Stimulated activated CD4-positive, alpha-beta T cell treated with anti-CD3 and anti-CD28 coated beads, TNF-alpha, amount 100 ng/mL, for 1 hour (primary cell): Measurements from ENCODE around the gene DOK4.
"Not testable (repeated sequence)": the region's sequence is repeated elsewhere in the genome, so short reads cannot be mapped to it uniquely, and the experiment has no call there.

ENCODE experiments used
- DNase-seq, 3 donors: peaks; one replicate each; pipeline ENCODE4 v3.0.0-alpha.2; 2020; ENCODE audit warnings: low read depth in 3 of 3, low spot score in 1 of 3

The DOK4 gene

DNA sequence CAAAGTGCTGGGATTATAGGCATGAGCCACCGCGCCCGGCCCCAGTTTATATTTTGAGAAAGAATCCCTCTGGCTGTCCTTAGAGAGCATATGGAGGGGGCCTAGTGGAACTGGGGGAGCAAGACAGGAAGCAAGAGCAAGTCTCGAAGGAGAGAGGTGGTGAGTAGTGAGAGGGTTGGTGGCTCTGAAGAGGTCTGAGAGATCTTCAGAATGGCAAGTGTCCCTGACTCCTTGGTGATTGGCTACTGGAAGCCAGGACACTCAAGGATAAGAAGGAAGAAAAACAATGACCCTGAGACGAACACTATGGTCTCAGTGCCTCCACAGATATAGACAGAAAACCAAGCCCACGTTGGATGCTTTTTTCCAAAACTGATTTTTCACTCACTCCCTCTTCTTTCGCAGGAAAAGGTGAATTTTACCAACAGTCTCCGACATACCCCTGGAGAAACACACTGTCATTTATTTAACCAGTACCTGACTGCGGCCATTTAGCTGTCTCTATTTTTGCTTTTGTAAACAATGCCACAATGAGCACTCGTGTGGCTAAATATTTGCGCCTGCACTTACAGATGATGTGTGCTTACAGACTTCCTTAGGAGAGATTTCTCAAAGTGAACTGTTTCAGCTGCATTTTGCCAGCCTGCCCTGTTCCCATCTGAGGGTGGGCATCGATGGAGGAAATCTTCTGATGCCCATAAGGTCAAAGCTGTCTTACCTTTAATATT lies 15.9 kb upstream of the DOK4 start:
- no peak for DNase-seq

GRCh38 chr16:57501492-57501891 lies 15.2 kb upstream of the DOK4 start:
- no peak for DNase-seq

- DNase-seq, result no peak
Observed at GRCh38 chr16:57500578-57501111, 14.4 kb upstream of the DOK4 start.

- DNase-seq, result not testable (repeated sequence)
Observed at GRCh38 chr16:57499941-57500340, 13.6 kb upstream of the DOK4 start.

GRCh38 chr16:57498031-57498430 lies 11.7 kb upstream of the DOK4 start:
- no peak for DNase-seq

GRCh38 chr16:57497121-57497520 lies 10.8 kb upstream of the DOK4 start:
- no peak for DNase-seq

GRCh38 chr16:57493767-57494166 lies 7.5 kb upstream of the DOK4 start:
- DNase-seq, result no peak

- no peak for DNase-seq
Observed at GRCh38 chr16:57489229-57489628, 2.9 kb upstream of the DOK4 start.

GRCh38 chr16:57486858-57487834 lies 853 bp upstream of the DOK4 start:
- DNase-seq, result no peak

- DNase-seq, result no peak
Observed at GRCh38 chr16:57485091-57485915, 990 bp downstream of the DOK4 start.

- DNase-seq, result no peak
Observed at GRCh38 chr16:57484515-57485005, 1.7 kb downstream of the DOK4 start.

- DNase-seq, result no peak
Observed at GRCh38 chr16:57483725-57484514, 2.4 kb downstream of the DOK4 start.

- no peak for DNase-seq
Observed at GRCh38 chr16:57482845-57483545, 3.3 kb downstream of the DOK4 start.

GRCh38 chr16:57481421-57481820 lies 4.9 kb downstream of the DOK4 start:
- no peak for DNase-seq

- no peak for DNase-seq
Observed at GRCh38 chr16:57480754-57481230, 5.5 kb downstream of the DOK4 start.

DNA sequence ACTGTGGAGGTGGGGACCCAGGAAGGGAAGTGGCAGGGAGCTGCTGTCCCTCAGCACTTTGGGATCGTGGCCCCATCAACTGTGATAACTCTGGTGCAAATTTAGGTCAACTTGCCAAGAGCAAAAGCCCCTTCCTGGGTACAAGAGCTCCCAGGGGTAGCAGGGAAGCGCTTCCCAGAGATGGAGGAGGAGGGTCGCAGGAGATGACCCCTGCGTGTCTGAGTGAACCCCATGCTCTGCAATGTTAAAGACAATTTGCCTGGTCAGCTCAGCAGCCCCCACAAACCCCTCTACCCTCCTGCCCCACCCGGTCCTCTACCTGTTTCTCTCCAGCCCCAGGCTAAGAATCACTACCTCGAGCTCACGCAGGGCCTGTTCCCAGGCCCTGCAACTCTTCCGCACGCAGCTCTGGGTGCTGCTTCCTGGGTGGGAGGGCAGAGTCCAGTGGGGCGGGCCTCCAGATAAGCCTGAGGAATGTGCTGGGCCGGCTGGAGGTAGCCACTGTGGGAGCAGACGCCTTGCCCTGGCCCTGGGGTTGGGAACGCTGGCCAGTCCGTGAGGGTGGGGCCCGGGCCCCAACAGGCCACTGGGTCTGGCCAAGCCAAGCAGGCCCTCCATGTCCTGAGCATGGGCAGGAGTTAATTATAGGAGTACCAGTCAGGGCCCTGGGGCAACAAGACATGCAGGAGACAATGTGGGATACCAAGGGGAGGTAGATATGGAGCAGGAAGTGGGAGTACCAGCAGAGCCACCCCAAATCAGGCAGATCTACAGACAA lies 6.1 kb downstream of the DOK4 start:
- DNase-seq, result no peak

DNA sequence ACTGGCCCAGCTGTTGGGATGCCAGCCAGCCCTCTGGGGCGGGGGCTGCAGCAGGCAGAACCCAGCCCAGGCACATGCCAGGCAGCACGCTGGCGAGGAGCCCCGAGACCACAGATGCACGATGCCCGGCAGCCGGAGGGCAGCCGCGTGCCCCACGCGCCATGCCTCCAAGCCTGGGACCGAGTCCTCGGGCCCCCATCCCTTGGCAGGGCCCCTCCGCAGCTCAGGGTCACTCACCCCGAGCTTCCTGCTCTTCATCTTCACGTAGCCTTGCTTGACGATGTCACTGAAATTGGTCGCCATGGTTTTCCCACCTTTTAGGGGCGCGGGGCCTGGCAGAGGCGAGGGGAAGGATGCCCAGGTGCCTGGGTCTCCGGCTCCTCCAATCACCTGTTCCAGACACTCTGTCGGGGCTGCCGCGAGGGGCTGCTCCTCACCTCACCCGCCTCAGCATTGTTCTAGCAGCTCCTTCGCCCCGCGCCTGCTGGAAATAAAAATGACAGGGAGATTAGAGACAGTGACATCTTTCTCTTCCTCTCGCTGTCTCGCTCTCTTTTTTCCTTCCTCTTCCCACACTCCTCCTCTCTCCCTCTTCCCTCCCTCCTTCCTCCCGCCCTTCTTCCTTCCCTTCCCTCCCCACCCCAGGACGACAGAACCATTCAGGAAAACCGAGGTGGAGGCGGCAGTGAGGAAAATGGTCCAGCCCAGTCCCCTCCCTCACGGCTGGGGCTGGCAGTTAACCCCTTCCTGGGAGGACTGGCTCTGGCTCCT lies 6.9 kb downstream of the DOK4 start:
- DNase-seq, result no peak
